Endodermal cell (in vitro differentiated cells): ENCODE results near the gene CHD6. TPM values are rescaled to one million over a fixed set of nuclear protein-coding genes. Genes with fewer than 3 reads are reported as not detected.

Source experiments
- DNase-seq: peaks from one replicate; pipeline ENCODE4 v3.0.0-alpha.2; 2017
- H3K27ac ChIP-seq: 2 replicates; pipeline ENCODE4 v1.5.1; 2013; ENCODE audit warnings: mild to moderate bottlenecking, low read depth, low read length, moderate library complexity
- H3K27me3 ChIP-seq: 2 replicates; pipeline ENCODE4 v1.6.1; 2013; ENCODE audit warnings: mild to moderate bottlenecking, low read length, moderate library complexity; ENCODE audit not compliant: insufficient read depth, control insufficient read depth, poor library complexity, severe bottlenecking
- H3K36me3 ChIP-seq: 2 replicates; pipeline ENCODE4 v1.7.0; 2013; ENCODE audit warnings: mild to moderate bottlenecking, low read length, moderate library complexity; ENCODE audit not compliant: control insufficient read depth, insufficient read depth
- H3K4me1 ChIP-seq: one replicate; pipeline ENCODE4 v1.7.0; 2013; ENCODE audit warnings: low read length; ENCODE audit not compliant: control insufficient read depth, insufficient read depth
- H3K4me3 ChIP-seq: 2 replicates; pipeline ENCODE4 v1.5.1; 2013; ENCODE audit warnings: mild to moderate bottlenecking, low read length, moderate library complexity
- H3K9ac ChIP-seq: 2 replicates; pipeline ENCODE4 v1.6.1; 2013; ENCODE audit warnings: mild to moderate bottlenecking, low read length, moderate library complexity; ENCODE audit not compliant: poor library complexity, severe bottlenecking; ENCODE audit errors: extremely low read depth
- H3K9me3 ChIP-seq: 2 replicates; pipeline ENCODE4 v1.6.1; 2013; ENCODE audit warnings: mild to moderate bottlenecking, low read length, moderate library complexity; ENCODE audit not compliant: control insufficient read depth
- H3K27ac Mint-ChIP-seq: 2 replicates; pipeline ENCODE4 v1.8.0; 2020; ENCODE audit warnings: mixed read lengths
- H3K27me3 Mint-ChIP-seq: 2 replicates; pipeline ENCODE4 v1.8.0; 2021; ENCODE audit warnings: mild to moderate bottlenecking, mixed read lengths; ENCODE audit not compliant: insufficient read depth
- H3K36me3 Mint-ChIP-seq: 2 replicates; pipeline ENCODE4 v1.8.0; 2020; ENCODE audit warnings: low read depth, mixed read lengths
- H3K4me1 Mint-ChIP-seq: 2 replicates; pipeline ENCODE4 v1.8.0; 2020; ENCODE audit warnings: mixed read lengths
- H3K4me3 Mint-ChIP-seq: 2 replicates; pipeline ENCODE4 v1.8.0; 2020; ENCODE audit warnings: mild to moderate bottlenecking, moderate library complexity, mixed read lengths
- H3K9me3 Mint-ChIP-seq: 2 replicates; pipeline ENCODE4 v1.8.0; 2020; ENCODE audit warnings: mild to moderate bottlenecking, mixed read lengths
- WGBS, 2 experiments: methylation state at CpG; one replicate each; pipeline versions ENCODE4 v1.1.5 to v1.1.7; 2013; ENCODE audit warnings: missing lambda C conversion rate in 2 of 2, mixed read lengths in 1 of 2; ENCODE audit not compliant: insufficient coverage in 1 of 2, insufficient read length in 1 of 2; 5-methylcytosine and 5-hydroxymethylcytosine counted together
- total RNA-seq, 2 donors: library from RNA; stranded (reverse); fragmentation: NEBNext Ultra II Directional in 1 of 2; extraction: Animal tissue kit (Norgen Biotek cat#: 25700) in 1 of 2; gene quantifications; 2 replicates in 1 of 2; 3 replicates in 1 of 2; pipeline ENCODE4 v1.2.1, GENCODE V29; 2021
- TF ChIP-seq, protein P1 (sequence below): fragments of 200-600 bp; sonication (generic); conservative IDR thresholded peaks from 2 replicates; pipeline ENCODE4 v1.5.0; 2021; ENCODE audit warnings: antibody characterized with exemption, mild to moderate bottlenecking

The CHD6 gene
- total RNA-seq, 2 donors from 2014 or later = 82.5 to 107 TPM

DNA sequence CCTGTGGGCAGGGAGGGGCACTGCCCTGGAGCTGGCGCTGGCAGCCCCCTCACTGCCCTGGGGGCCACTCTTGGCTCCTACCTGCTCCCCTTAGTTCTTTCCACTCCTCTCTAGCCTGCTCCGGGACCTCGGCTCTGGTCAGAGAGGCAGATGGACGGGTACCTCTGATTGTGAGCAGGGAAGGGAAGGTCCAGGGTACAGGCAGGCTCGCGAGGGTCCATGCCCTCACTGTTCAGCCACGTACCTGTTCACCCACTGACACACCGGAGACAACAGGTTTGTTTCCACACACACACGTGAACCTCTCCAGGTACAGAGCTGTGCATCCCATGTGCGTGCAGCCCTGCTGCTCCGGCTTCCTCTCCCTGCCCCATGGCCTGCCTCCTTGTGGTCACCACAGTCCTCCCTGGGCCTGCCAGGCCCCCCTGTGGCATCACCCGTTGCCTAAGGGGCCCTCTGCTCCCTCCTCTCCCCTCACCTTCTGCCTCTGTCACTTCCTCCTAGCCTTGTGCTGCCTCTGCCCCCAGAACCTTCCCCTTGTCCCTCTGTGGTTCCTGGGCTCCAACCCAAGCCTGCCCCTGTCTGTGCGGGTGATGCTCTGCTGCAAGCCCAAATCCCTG, 253.8 kb downstream of the CHD6 start:
- DNase-seq = no peak
- Histone ChIP-seq H3K4me3 (no peak overlapping the region), H3K9ac (no peak overlapping the region), H3K27ac (no peak overlapping the region), H3K9me3 (no peaks in the 10 kb centered on the region), H3K36me3 (no peaks in the 10 kb centered on the region), H3K4me1 (no peaks in the 10 kb centered on the region), H3K27me3 (peaks cover 47% of the 10 kb centered on the region)
- 91 to 97% methylated on average over 10 to 13 of the region's 13 CpGs for WGBS, 2 experiments
- no peaks in the 10 kb centered on the region for H3K9me3 Mint-ChIP-seq
- H3K27me3 Mint-ChIP-seq = peaks cover 41% of the 10 kb centered on the region
- TF ChIP-seq, protein P1, sequence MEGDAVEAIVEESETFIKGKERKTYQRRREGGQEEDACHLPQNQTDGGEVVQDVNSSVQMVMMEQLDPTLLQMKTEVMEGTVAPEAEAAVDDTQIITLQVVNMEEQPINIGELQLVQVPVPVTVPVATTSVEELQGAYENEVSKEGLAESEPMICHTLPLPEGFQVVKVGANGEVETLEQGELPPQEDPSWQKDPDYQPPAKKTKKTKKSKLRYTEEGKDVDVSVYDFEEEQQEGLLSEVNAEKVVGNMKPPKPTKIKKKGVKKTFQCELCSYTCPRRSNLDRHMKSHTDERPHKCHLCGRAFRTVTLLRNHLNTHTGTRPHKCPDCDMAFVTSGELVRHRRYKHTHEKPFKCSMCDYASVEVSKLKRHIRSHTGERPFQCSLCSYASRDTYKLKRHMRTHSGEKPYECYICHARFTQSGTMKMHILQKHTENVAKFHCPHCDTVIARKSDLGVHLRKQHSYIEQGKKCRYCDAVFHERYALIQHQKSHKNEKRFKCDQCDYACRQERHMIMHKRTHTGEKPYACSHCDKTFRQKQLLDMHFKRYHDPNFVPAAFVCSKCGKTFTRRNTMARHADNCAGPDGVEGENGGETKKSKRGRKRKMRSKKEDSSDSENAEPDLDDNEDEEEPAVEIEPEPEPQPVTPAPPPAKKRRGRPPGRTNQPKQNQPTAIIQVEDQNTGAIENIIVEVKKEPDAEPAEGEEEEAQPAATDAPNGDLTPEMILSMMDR = peak; percentile 23
- no peak overlapping the region for H3K27ac Mint-ChIP-seq
- H3K4me1 Mint-ChIP-seq = peaks cover 6% of the 10 kb centered on the region
- H3K36me3 Mint-ChIP-seq = no peaks in the 10 kb centered on the region
- no peak overlapping the region for H3K4me3 Mint-ChIP-seq

DNA sequence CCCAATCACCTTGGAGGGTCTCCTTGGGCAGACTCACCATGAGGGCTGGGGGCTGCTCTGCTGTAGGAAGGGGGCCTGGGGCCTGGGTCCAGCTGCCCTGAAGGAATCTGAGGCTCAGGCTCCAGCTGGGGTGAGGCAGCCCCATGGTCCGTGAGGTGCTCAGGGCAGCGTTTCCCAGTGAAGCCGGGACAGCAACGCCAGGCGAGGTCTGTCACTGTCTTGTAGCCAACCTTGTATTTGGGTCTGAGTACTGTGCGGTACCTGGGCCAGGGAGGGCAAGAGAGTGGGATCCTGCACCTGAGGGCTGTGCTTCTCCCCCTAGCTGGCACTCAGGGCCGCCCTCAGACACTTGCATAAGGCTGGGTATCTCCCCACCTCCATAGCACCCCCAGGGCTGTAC, 254.6 kb downstream of the CHD6 start:
- H3K36me3 ChIP-seq = no peaks in the 10 kb centered on the region
- no peak for DNase-seq
- TF ChIP-seq, protein P1 = no peak
- Mint-ChIP-seq H3K27ac (no peak overlapping the region), H3K27me3 (peaks cover 34% of the 10 kb centered on the region), H3K4me3 (no peak overlapping the region), H3K9me3 (no peaks in the 10 kb centered on the region), H3K4me1 (peaks cover 6% of the 10 kb centered on the region), H3K36me3 (no peaks in the 10 kb centered on the region)
- H3K9ac ChIP-seq = no peak overlapping the region
- no peak overlapping the region for H3K4me3 ChIP-seq
- H3K9me3 ChIP-seq = no peaks in the 10 kb centered on the region
- H3K27ac ChIP-seq = no peak overlapping the region
- H3K4me1 ChIP-seq = no peaks in the 10 kb centered on the region
- peaks cover 42% of the 10 kb centered on the region for H3K27me3 ChIP-seq
- 92 to 93% methylated on average over 3 to 7 of the region's 7 CpGs for WGBS, 2 experiments

DNA sequence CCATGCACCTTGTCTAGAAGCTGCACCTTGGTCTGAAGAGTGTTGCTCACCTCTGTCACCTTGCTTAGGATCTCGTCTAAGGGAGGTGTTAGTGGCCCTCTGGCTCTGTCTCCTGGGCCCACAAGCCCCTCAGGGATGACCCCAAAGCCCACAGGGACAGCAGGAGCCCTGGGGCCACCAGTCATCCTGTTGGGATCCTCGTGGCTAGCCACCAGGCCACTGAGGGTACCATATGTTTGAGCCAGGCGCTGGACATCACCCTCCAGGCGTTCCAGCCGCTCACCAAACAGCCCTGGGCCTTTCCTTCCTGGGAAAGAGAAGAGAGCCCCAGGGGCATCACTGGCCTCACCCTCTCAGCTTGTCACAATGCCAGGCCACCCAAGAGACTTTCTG, 255.4 kb downstream of the CHD6 start:
- no peak for DNase-seq
- Histone ChIP-seq H3K4me3 (no peak overlapping the region), H3K9me3 (no peaks in the 10 kb centered on the region), H3K36me3 (no peaks in the 10 kb centered on the region), H3K4me1 (no peaks in the 10 kb centered on the region), H3K27ac (no peak overlapping the region), H3K27me3 (peaks cover 35% of the 10 kb centered on the region), H3K9ac (no peak overlapping the region)
- Mint-ChIP-seq H3K9me3 (no peaks in the 10 kb centered on the region), H3K4me1 (peaks cover 6% of the 10 kb centered on the region), H3K27ac (no peak overlapping the region), H3K27me3 (peaks cover 28% of the 10 kb centered on the region), H3K4me3 (no peak overlapping the region), H3K36me3 (no peaks in the 10 kb centered on the region)
- TF ChIP-seq, protein P1 = no peak
- WGBS, 2 experiments = 91 to 100% methylated on average over 5 of the region's 5 CpGs
